Vagina (tissue), 2 donors: ENCODE data around the gene NAA80. TPM values are rescaled to one million over a fixed set of nuclear protein-coding genes. Genes with fewer than 3 reads are reported as not detected.

ENCODE experiments used
- DNase-seq, 2 donors: peaks; one replicate each; pipeline ENCODE4 v3.0.0-alpha.2; 2017; ENCODE audit errors: extremely low spot score in 2 of 2
- H3K27ac ChIP-seq: fragments of 200-600 bp; sonication (generic); one replicate; pipeline ENCODE4 v1.5.1; 2019
- H3K27me3 ChIP-seq: fragments of 200-600 bp; sonication (generic); one replicate; pipeline ENCODE4 v1.5.1; 2019
- H3K36me3 ChIP-seq, 2 donors: fragments of 200-600 bp; sonication (generic); one replicate each; pipeline ENCODE4 v1.5.1; 2017 to 2019
- H3K4me1 ChIP-seq: fragments of 200-600 bp; sonication (generic); one replicate; pipeline ENCODE4 v1.5.1; 2019
- H3K4me3 ChIP-seq, 2 donors: fragments of 200-600 bp; sonication (generic); 1 replicate in 1 of 2; 2 replicates in 1 of 2; pipeline ENCODE4 v1.5.1; 2016 to 2019
- H3K9me3 ChIP-seq: fragments of 200-600 bp; sonication (generic); one replicate; pipeline ENCODE4 v1.5.1; 2019
- POLR2A ChIP-seq, 2 donors: fragments of 450-650 bp; IDR thresholded peaks; one replicate each; pipeline ENCODE4 v1.6.1; 2017; ENCODE audit warnings: antibody characterized with exemption in 2 of 2, mild to moderate bottlenecking in 2 of 2, moderate library complexity in 2 of 2
- POLR2AphosphoS5 ChIP-seq, 2 donors: sonication (generic); formaldehyde crosslinking; IDR thresholded peaks; one replicate each; pipeline ENCODE4 v1.9.0; 2017; ENCODE audit warnings: antibody characterized with exemption in 2 of 2, mild to moderate bottlenecking in 2 of 2, low read depth in 1 of 2; ENCODE audit not compliant: insufficient read depth in 1 of 2
- intact Hi-C: fragments of 100-400 bp; cut with DNase I; formaldehyde crosslinking; loops from one replicate; pipeline ENCODE4 v1.15.1; 2023
- total RNA-seq: library from RNA; depleted of rRNA; stranded (reverse); fragments of >200 nt; gene quantifications from one replicate; pipeline ENCODE4 v1.2.3, GENCODE V29; 2016
- TF ChIP-seq, protein P1 (sequence below), 3 experiments: fragments of 450-650 bp in 2 of 3; fragments of 200-600 bp in 1 of 3; sonication (generic) in 1 of 3; IDR thresholded peaks; one replicate each; pipeline ENCODE4 v1.5.1; 2017 to 2019; ENCODE audit warnings: antibody characterized with exemption in 3 of 3, mild to moderate bottlenecking in 2 of 3, moderate library complexity in 2 of 3

The NAA80 gene, protein sequence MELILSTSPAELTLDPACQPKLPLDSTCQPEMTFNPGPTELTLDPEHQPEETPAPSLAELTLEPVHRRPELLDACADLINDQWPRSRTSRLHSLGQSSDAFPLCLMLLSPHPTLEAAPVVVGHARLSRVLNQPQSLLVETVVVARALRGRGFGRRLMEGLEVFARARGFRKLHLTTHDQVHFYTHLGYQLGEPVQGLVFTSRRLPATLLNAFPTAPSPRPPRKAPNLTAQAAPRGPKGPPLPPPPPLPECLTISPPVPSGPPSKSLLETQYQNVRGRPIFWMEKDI
- 10.1 TPM for total RNA-seq

DNA sequence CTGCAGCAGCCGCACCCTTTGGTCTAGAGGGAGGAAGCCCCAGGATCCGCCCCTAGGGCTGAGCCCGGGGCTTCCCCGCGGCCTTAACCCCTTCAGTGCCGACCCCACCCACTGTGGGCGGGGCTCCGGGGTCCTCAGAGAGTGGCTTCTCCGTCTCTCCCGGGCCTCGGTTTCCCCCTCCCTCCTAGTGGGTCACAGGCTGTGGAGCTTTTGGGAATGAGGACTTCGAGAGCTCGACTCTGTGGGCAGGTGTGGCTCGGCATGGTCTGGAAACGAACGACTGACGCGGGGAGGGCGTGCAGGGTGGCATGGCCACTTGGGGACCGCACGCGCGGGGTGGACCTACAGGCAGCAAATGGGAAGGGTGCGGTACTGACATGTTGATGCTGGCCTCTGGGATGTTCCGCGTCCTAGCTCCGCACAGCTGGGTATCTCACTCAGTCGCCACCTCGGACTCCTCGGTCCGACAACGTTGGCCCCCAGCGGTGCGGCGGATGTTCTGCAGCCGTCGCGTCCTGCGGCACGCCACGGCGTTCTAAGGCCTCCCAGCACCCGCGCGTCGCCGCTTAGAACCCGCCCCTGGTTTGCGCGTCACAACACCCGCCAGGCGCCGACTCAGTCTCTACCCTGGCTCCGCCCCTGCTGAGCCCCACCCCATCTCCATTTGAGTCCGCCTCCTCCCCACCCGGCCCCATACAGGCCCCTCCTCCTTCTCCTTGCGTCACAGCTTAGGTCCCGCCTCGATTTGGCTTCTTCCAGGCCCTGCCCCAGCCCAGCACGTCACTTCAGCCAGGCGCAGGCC is at the start of gene NAA80, which contains the start of gene HYAL3:
Gene NAA80 (minus strand): TSS at position 570 of the 802 bp plus-strand sequence. CDS start 1,942 bp downstream, outside the sequence.
Gene HYAL3 (minus strand): TSS at position 570 of the 802 bp plus-strand sequence. CDS start 3,803 bp downstream, outside the sequence.
- Histone ChIP-seq H3K36me3 (peaks cover 0 to 5% of the 10 kb centered on the region in 2 donors), H3K27ac (peak within 1 kb of the TSS; percentile 91), H3K27me3 (no peaks in the 10 kb centered on the region), H3K9me3 (no peaks in the 10 kb centered on the region), H3K4me1 (peaks cover 55% of the 10 kb centered on the region), H3K4me3 (peak within 1 kb of the TSS; percentile 61 to 90)
- peak in 1 of 2 donors; percentile 96 for TF ChIP-seq POLR2A (IDR thresholded peaks at IDR 0.05)
- TF ChIP-seq, protein P1, sequence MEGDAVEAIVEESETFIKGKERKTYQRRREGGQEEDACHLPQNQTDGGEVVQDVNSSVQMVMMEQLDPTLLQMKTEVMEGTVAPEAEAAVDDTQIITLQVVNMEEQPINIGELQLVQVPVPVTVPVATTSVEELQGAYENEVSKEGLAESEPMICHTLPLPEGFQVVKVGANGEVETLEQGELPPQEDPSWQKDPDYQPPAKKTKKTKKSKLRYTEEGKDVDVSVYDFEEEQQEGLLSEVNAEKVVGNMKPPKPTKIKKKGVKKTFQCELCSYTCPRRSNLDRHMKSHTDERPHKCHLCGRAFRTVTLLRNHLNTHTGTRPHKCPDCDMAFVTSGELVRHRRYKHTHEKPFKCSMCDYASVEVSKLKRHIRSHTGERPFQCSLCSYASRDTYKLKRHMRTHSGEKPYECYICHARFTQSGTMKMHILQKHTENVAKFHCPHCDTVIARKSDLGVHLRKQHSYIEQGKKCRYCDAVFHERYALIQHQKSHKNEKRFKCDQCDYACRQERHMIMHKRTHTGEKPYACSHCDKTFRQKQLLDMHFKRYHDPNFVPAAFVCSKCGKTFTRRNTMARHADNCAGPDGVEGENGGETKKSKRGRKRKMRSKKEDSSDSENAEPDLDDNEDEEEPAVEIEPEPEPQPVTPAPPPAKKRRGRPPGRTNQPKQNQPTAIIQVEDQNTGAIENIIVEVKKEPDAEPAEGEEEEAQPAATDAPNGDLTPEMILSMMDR (IDR thresholded peaks at IDR 0.05) = peak in 1 of 3 experiments; percentile 50
- TF ChIP-seq POLR2AphosphoS5 (IDR thresholded peaks at IDR 0.05; ENCODE audit: insufficient read depth in 1 of 2, low read depth in 1 of 2) = peak in 1 of 2 donors; percentile 99
- DNase-seq = peak; percentile 100
- intact Hi-C loops = loop anchor here (2.0 kb wide), 1 partner anchor 24 kb away; the partner anchor contains the start of gene HYAL2

GRCh38 chr3:50347187-50347813 is 48.1 kb upstream of the NAA80 start:
- Histone ChIP-seq H3K27me3 (no peaks in the 10 kb centered on the region), H3K9me3 (no peaks in the 10 kb centered on the region), H3K27ac (no peak overlapping the region), H3K4me1 (peaks cover 41% of the 10 kb centered on the region), H3K36me3 (peaks cover 0 to 8% of the 10 kb centered on the region in 2 donors), H3K4me3 (no peak overlapping the region)
- DNase-seq = no peak
- intact Hi-C loops = no loop called here
- no peak for TF ChIP-seq POLR2A (IDR thresholded peaks at IDR 0.05)
- TF ChIP-seq, protein P1 (IDR thresholded peaks at IDR 0.05) = peak in 1 of 3 experiments; percentile 28

- peaks cover 42% of the 10 kb centered on the region for H3K4me1 ChIP-seq
- peaks cover 0 to 8% of the 10 kb centered on the region in 2 donors for H3K36me3 ChIP-seq
- no peaks in the 10 kb centered on the region for H3K9me3 ChIP-seq
- H3K27ac ChIP-seq = no peak within 1 kb of the TSS
- TF ChIP-seq, protein P1 (IDR thresholded peaks at IDR 0.05) = no peak
- TF ChIP-seq POLR2A (IDR thresholded peaks at IDR 0.05) (no peak), POLR2AphosphoS5 (IDR thresholded peaks at IDR 0.05; ENCODE audit: insufficient read depth in 1 of 2, low read depth in 1 of 2) (no peak)
- DNase-seq = no peak
- intact Hi-C loops = no loop called here
- H3K27me3 ChIP-seq = no peaks in the 10 kb centered on the region
- H3K4me3 ChIP-seq = peak within 1 kb of the TSS; percentile 32 to 47
These were observed 46.5 kb upstream of the NAA80 start, which contains the start of gene ZMYND10 for GRCh38 chr3:50345586-50346234. ZMYND10 (minus strand) TSS chr3:50345732; CDS start chr3:50345579, 153 bp downstream.

- DNase-seq = no peak
- H3K4me1 ChIP-seq = peaks cover 43% of the 10 kb centered on the region
These were observed 45.8 kb upstream of the NAA80 start for GRCh38 chr3:50345008-50345407.

More at GRCh38 chr3:50345008-50345407, 45.8 kb upstream of the NAA80 start:
- intact Hi-C loops = no loop called here
- Histone ChIP-seq H3K9me3 (no peaks in the 10 kb centered on the region), H3K27me3 (no peaks in the 10 kb centered on the region), H3K36me3 (peaks cover 0 to 8% of the 10 kb centered on the region in 2 donors), H3K27ac (no peak overlapping the region), H3K4me3 (peak overlapping the region; percentile 32 to 47)
- TF ChIP-seq POLR2AphosphoS5 (IDR thresholded peaks at IDR 0.05; ENCODE audit: insufficient read depth in 1 of 2, low read depth in 1 of 2) (no peak), POLR2A (IDR thresholded peaks at IDR 0.05) (no peak)
- TF ChIP-seq, protein P1 (IDR thresholded peaks at IDR 0.05) = no peak
